SK-N-SH (cell line): ENCODE results near the gene CENPU. TPM values are rescaled to one million over a fixed set of nuclear protein-coding genes. Genes with fewer than 3 reads are reported as not detected.
A peak's percentile ranks its signal among the peaks of the same experiment; 100 is the strongest.

Experiments
- CTCF ChIA-PET: fragments of 300-600, 350-600 bp; formaldehyde crosslinking; extraction: SDS; loops from one replicate; lab custom pipeline; 2021; lab: Yijun Ruan, JAX
- POLR2A ChIA-PET: fragments of 350-600 bp; sonication (Branson Sonifier 250); formaldehyde crosslinking; extraction: SDS; loops from one replicate; lab custom pipeline; 2020; ENCODE audit warnings: antibody characterized with exemption, inconsistent platforms; lab: Yijun Ruan, JAX
- DNase-seq: peaks from one replicate; pipeline ENCODE4 v3.0.0; 2012
- H2AFZ ChIP-seq: fragments of 200-600 bp; sonication (generic); 2 replicates; pipeline ENCODE4 v1.8.1; 2016; ENCODE audit warnings: antibody characterized with exemption, mild to moderate bottlenecking, low read depth
- H3F3A ChIP-seq: fragments of 200-600 bp; sonication (generic); replicated peaks from 2 replicates; pipeline ENCODE3; 2016; ENCODE audit warnings: antibody characterized with exemption, mild to moderate bottlenecking; ENCODE audit not compliant: insufficient read depth
- H3K27ac ChIP-seq, 2 experiments: fragments of 200-500 bp in 1 of 2; fragments of 200-600 bp in 1 of 2; sonication (Bioruptor generic) in 1 of 2; sonication (generic), shearing (Covaris generic) in 1 of 2; 2 replicates each; pipeline versions ENCODE4 v1.5.1 to v1.6.1; 2014 to 2016; ENCODE audit warnings: low read depth in 2 of 2, inconsistent platforms in 1 of 2, low read length in 1 of 2, mild to moderate bottlenecking in 1 of 2, mixed read lengths in 1 of 2
- H3K27me3 ChIP-seq: fragments of 200-600 bp; sonication (generic), shearing (Covaris generic); 2 replicates; pipeline ENCODE4 v1.6.1; 2016; ENCODE audit warnings: mixed run types; ENCODE audit not compliant: insufficient read depth
- H3K36me3 ChIP-seq, 2 experiments: fragments of 200-500 bp in 1 of 2; fragments of 200-600 bp in 1 of 2; sonication (Bioruptor generic) in 1 of 2; sonication (generic) in 1 of 2; replicated peaks in 1 of 2; 2 replicates each; pipeline versions ENCODE3 to v1.5.1; 2014 to 2016; ENCODE audit warnings: low read length in 1 of 2, mild to moderate bottlenecking in 1 of 2; ENCODE audit not compliant: insufficient read depth in 2 of 2, control insufficient read depth in 1 of 2
- H3K4me1 ChIP-seq, 2 experiments: fragments of 200-500 bp in 1 of 2; fragments of 200-600 bp in 1 of 2; sonication (Bioruptor generic) in 1 of 2; sonication (generic), shearing (Covaris generic) in 1 of 2; 2 replicates each; pipeline versions ENCODE4 v1.5.1 to v1.6.1; 2014 to 2016; ENCODE audit warnings: low read depth in 1 of 2, low read length in 1 of 2, mixed run types in 1 of 2; ENCODE audit not compliant: insufficient read depth in 2 of 2, control insufficient read depth in 1 of 2
- H3K4me2 ChIP-seq: fragments of 200-600 bp; sonication (generic), shearing (Covaris generic); 2 replicates; pipeline ENCODE4 v1.6.1; 2017; ENCODE audit warnings: mixed run types
- H3K4me3 ChIP-seq, 2 experiments: fragments of 200-500 bp in 1 of 2; fragments of 200-600 bp in 1 of 2; sonication (Bioruptor generic) in 1 of 2; sonication (generic), shearing (Covaris generic) in 1 of 2; 2 replicates each; pipeline versions ENCODE4 v1.5.1 to v1.8.1; 2014 to 2016; ENCODE audit warnings: low read depth in 2 of 2, inconsistent platforms in 1 of 2, low read length in 1 of 2, mild to moderate bottlenecking in 1 of 2, mixed read lengths in 1 of 2, moderate library complexity in 1 of 2
- H3K79me2 ChIP-seq: fragments of 200-600 bp; sonication (generic); 2 replicates; pipeline ENCODE4 v1.8.1; 2017; ENCODE audit warnings: mild to moderate bottlenecking; ENCODE audit not compliant: insufficient read depth
- H3K9ac ChIP-seq: fragments of 200-600 bp; sonication (generic); 2 replicates; pipeline ENCODE4 v1.6.1; 2017; ENCODE audit warnings: mixed run types
- H3K9me2 ChIP-seq: fragments of 200-600 bp; sonication (generic); 2 replicates; pipeline ENCODE4 v1.6.1; 2017; ENCODE audit warnings: mixed run types
- H3K9me3 ChIP-seq: fragments of 200-600 bp; sonication (generic); 2 replicates; pipeline ENCODE4 v1.6.1; 2017; ENCODE audit warnings: mixed run types, mild to moderate bottlenecking, moderate library complexity
- H4K20me1 ChIP-seq: fragments of 200-600 bp; sonication (generic); 2 replicates; pipeline ENCODE4 v1.6.1; 2017; ENCODE audit warnings: mild to moderate bottlenecking, mixed run types; ENCODE audit not compliant: insufficient read depth
- CHD2 ChIP-seq: fragments of 150-350 bp; IDR thresholded peaks from 2 replicates; pipeline ENCODE4 v1.6.1; 2018; ENCODE audit warnings: low read length; ENCODE audit not compliant: partially characterized antibody
- ELF1 ChIP-seq: IDR thresholded peaks from 2 replicates; pipeline ENCODE4 v1.4.0; 2012
- FOSL2 ChIP-seq: IDR thresholded peaks from 2 replicates; pipeline ENCODE4 v1.4.0; 2012; ENCODE audit warnings: low read depth, mild to moderate bottlenecking, moderate library complexity, borderline replicate concordance
- FOXJ3 ChIP-seq: sonication (generic); formaldehyde crosslinking; IDR thresholded peaks from 2 replicates; pipeline ENCODE4 v1.5.1; 2020; ENCODE audit warnings: mild to moderate bottlenecking, missing genetic modification reagents
- FOXM1 ChIP-seq: IDR thresholded peaks from 2 replicates; pipeline ENCODE4 v1.4.0; 2012; ENCODE audit warnings: low read depth, mild to moderate bottlenecking
- GABPA ChIP-seq: IDR thresholded peaks from 2 replicates; pipeline ENCODE4 v1.4.0; 2012; ENCODE audit warnings: low read depth, mild to moderate bottlenecking
- NFIC ChIP-seq: IDR thresholded peaks from 2 replicates; pipeline ENCODE4 v1.4.0; 2012; ENCODE audit warnings: borderline replicate concordance
- POLR2AphosphoS5 ChIP-seq: IDR thresholded peaks from 2 replicates; pipeline ENCODE4 v1.6.1; 2012; ENCODE audit warnings: low read depth, low read length
- RFX5 ChIP-seq: IDR thresholded peaks from 2 replicates; pipeline ENCODE4 v1.6.1; 2012; ENCODE audit warnings: mild to moderate bottlenecking, improper control_type of control experiment, low read length
- RXRA ChIP-seq: IDR thresholded peaks from 2 replicates; pipeline ENCODE4 v1.4.0; 2012; ENCODE audit warnings: low read depth, mild to moderate bottlenecking, borderline replicate concordance
- SMC3 ChIP-seq: IDR thresholded peaks from 2 replicates; pipeline ENCODE4 v1.6.1; 2012; ENCODE audit warnings: low read depth, low read length, improper control_type of control experiment
- TAF1 ChIP-seq: IDR thresholded peaks from 2 replicates; pipeline ENCODE4 v1.6.1; 2012; ENCODE audit warnings: low read depth, mild to moderate bottlenecking, low read length, moderate library complexity, borderline replicate concordance
- TEAD4 ChIP-seq: IDR thresholded peaks from 2 replicates; pipeline ENCODE4 v1.4.0; 2012; ENCODE audit warnings: mild to moderate bottlenecking, borderline replicate concordance; ENCODE audit not compliant: insufficient read depth
- WGBS: methylation state at CpG from one replicate; pipeline ENCODE4 v1.1.6; 2017; ENCODE audit warnings: low lambda C conversion rate; 5-methylcytosine and 5-hydroxymethylcytosine counted together
- polyA plus RNA-seq, 3 experiments: library from polyadenylated mRNA; depleted of rRNA; stranded (reverse); fragments of >200 nt; gene quantifications; 2 replicates each; pipeline ENCODE4 v1.2.3, GENCODE V29; 2012
- TF ChIP-seq, protein P1 (sequence below): fragments of 150-350 bp; IDR thresholded peaks from 2 replicates; pipeline ENCODE4 v1.6.1; 2017; ENCODE audit warnings: antibody characterized with exemption, low read length, low read depth, borderline replicate concordance
- TF ChIP-seq, protein P2 (sequence below): IDR thresholded peaks from 2 replicates; pipeline ENCODE4; 2012
- TF ChIP-seq, protein P3 (sequence below): fragments of 150-350 bp; IDR thresholded peaks from 2 replicates; pipeline ENCODE4 v1.6.1; 2016; ENCODE audit warnings: mild to moderate bottlenecking, low read depth, low read length
- TF ChIP-seq, protein P4 (sequence below): IDR thresholded peaks from 2 replicates; pipeline ENCODE4 v1.4.0; 2012; ENCODE audit warnings: low read depth, borderline replicate concordance

The CENPU gene
- polyA plus RNA-seq, 1 of the 3 experiments (the other 2 are of a cell fraction): 8.7 TPM

DNA sequence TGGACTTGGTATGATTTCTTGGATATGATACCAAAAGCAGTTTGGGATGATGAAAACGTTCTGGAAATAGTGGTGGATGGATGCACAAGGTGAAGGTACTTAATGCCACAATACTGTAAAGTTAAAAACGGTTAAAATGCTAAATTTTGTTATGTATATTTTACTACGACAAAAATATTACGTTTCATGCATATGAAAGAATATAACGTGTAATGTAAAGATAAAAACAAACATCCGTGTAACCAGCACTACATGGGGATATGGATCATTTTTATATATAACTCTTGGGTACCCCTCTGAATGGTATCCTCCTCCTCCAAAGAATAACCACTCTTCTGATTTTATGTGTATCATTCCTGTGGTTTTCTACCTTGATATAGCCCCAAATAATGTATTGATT is 862 bp upstream of the CENPU start:
- Histone ChIP-seq H4K20me1 (no peaks in the 10 kb centered on the region), H3K9me3 (no peaks in the 10 kb centered on the region), H3K79me2 (peaks cover 40% of the 10 kb centered on the region), H2AFZ (peak overlapping the region; percentile 69), H3K36me3 (peaks cover 0 to 1% of the 10 kb centered on the region in 2 experiments), H3K9me2 (no peaks in the 10 kb centered on the region), H3K9ac (peak overlapping the region; percentile 43; the same call in 1 of the 2 replicates), H3K27ac (peak overlapping the region in 1 of 2 experiments; percentile 85; a peak in 2 of 4 replicates), H3F3A (no peaks in the 10 kb centered on the region), H3K4me1 (peaks cover 9 to 11% of the 10 kb centered on the region in 2 experiments; a peak in 3 of 4 replicates), H3K27me3 (no peaks in the 10 kb centered on the region), H3K4me2 (peak overlapping the region; percentile 64), H3K4me3 (peak overlapping the region; percentile 95 to 97)
- ChIA-PET CTCF (interaction anchor here (0.9 to 3.2 kb wide), 6 partner anchors 10 to 449 kb away, joined by 3 to 17 read pairs (median 7); no protein-coding TSS in a partner anchor), POLR2A (interaction anchor here (0.8 to 1.6 kb wide), 5 partner anchors 80 to 661 kb away, joined by 3 to 5 read pairs (median 3); partner anchors contain the start of genes IRF2 and LRP2BP)
- TF ChIP-seq, protein P1, sequence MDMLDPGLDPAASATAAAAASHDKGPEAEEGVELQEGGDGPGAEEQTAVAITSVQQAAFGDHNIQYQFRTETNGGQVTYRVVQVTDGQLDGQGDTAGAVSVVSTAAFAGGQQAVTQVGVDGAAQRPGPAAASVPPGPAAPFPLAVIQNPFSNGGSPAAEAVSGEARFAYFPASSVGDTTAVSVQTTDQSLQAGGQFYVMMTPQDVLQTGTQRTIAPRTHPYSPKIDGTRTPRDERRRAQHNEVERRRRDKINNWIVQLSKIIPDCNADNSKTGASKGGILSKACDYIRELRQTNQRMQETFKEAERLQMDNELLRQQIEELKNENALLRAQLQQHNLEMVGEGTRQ: no peak
- TF ChIP-seq FOSL2 (no peak), POLR2AphosphoS5 (no peak), GABPA (no peak), CHD2 (no peak), ELF1 (no peak), TEAD4 (no peak), SMC3 (no peak), FOXM1 (no peak), NFIC (no peak), TAF1 (no peak), RXRA (no peak), FOXJ3 (CRISPR knock-in tag) (no peak), RFX5 (no peak)
- TF ChIP-seq, protein P2, sequence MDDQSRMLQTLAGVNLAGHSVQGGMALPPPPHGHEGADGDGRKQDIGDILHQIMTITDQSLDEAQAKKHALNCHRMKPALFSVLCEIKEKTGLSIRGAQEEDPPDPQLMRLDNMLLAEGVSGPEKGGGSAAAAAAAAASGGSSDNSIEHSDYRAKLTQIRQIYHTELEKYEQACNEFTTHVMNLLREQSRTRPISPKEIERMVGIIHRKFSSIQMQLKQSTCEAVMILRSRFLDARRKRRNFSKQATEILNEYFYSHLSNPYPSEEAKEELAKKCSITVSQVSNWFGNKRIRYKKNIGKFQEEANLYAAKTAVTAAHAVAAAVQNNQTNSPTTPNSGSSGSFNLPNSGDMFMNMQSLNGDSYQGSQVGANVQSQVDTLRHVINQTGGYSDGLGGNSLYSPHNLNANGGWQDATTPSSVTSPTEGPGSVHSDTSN: no peak
- TF ChIP-seq, protein P3, sequence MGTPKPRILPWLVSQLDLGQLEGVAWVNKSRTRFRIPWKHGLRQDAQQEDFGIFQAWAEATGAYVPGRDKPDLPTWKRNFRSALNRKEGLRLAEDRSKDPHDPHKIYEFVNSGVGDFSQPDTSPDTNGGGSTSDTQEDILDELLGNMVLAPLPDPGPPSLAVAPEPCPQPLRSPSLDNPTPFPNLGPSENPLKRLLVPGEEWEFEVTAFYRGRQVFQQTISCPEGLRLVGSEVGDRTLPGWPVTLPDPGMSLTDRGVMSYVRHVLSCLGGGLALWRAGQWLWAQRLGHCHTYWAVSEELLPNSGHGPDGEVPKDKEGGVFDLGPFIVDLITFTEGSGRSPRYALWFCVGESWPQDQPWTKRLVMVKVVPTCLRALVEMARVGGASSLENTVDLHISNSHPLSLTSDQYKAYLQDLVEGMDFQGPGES: no peak
- TF ChIP-seq, protein P4, sequence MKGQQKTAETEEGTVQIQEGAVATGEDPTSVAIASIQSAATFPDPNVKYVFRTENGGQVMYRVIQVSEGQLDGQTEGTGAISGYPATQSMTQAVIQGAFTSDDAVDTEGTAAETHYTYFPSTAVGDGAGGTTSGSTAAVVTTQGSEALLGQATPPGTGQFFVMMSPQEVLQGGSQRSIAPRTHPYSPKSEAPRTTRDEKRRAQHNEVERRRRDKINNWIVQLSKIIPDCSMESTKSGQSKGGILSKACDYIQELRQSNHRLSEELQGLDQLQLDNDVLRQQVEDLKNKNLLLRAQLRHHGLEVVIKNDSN: no peak
- no peak for DNase-seq
- WGBS: 13% methylated on average over 6 of the region's 6 CpGs
